ENCODE results near the gene KCNJ6. TPM values are rescaled to one million over a fixed set of nuclear protein-coding genes. Genes with fewer than 3 reads are reported as not detected.
"Not testable (repeated sequence)": the region's sequence is repeated elsewhere in the genome, so short reads cannot be mapped to it uniquely, and the experiment has no call there.

Gene KCNJ6
- total and polyA plus RNA-seq, 2 donors = 0.03 to 0.26 TPM

GRCh38 chr21:37646761-37647160, 269.5 kb downstream of the KCNJ6 start:
- H3K36me3 ChIP-seq (ENCODE audit: insufficient read depth); H3K4me3 ChIP-seq (ENCODE audit: low read depth, low read length); DNase-seq (ENCODE audit: extremely low spot score); H3K4me1 ChIP-seq (ENCODE audit: insufficient read depth); H3K27ac ChIP-seq (ENCODE audit: low read depth): not testable (repeated sequence)
- whole genome bisulfite sequencing = 83% methylated on average over 12 of the region's 12 CpGs

GRCh38 chr21:37645848-37646247, 270.4 kb downstream of the KCNJ6 start:
- Histone ChIP-seq H3K4me1 (ENCODE audit: insufficient read depth) (no peaks in the 10 kb centered on the region), H3K27ac (ENCODE audit: low read depth) (no peak overlapping the region), H3K36me3 (ENCODE audit: insufficient read depth) (no peaks in the 10 kb centered on the region), H3K4me3 (ENCODE audit: low read depth, low read length) (no peak overlapping the region)
- no peak for DNase-seq (ENCODE audit: extremely low spot score)
- WGBS = 35% methylated on average over 6 of the region's 6 CpGs

- H3K27ac ChIP-seq (ENCODE audit: low read depth) = no peak overlapping the region
- no peak overlapping the region for H3K4me3 ChIP-seq (ENCODE audit: low read depth, low read length)
- no peaks in the 10 kb centered on the region for H3K36me3 ChIP-seq (ENCODE audit: insufficient read depth)
- no peak for DNase-seq (ENCODE audit: extremely low spot score)
- 67% methylated on average over 8 of the region's 8 CpGs for WGBS
- no peaks in the 10 kb centered on the region for H3K4me1 ChIP-seq (ENCODE audit: insufficient read depth)
These were observed 271.6 kb downstream of the KCNJ6 start for GRCh38 chr21:37644636-37645035.

- not testable (repeated sequence) for H3K27ac ChIP-seq (ENCODE audit: low read depth); H3K36me3 ChIP-seq (ENCODE audit: insufficient read depth); DNase-seq (ENCODE audit: extremely low spot score); H3K4me1 ChIP-seq (ENCODE audit: insufficient read depth); H3K4me3 ChIP-seq (ENCODE audit: low read depth, low read length)
These were observed 272.4 kb downstream of the KCNJ6 start for GRCh38 chr21:37643862-37644261.

- H3K4me3 ChIP-seq (ENCODE audit: low read depth, low read length) = no peak overlapping the region
- H3K36me3 ChIP-seq (ENCODE audit: insufficient read depth) = no peaks in the 10 kb centered on the region
- no peak overlapping the region for H3K27ac ChIP-seq (ENCODE audit: low read depth)
- WGBS = 59% methylated on average over 3 of the region's 3 CpGs
- no peak for DNase-seq (ENCODE audit: extremely low spot score)
- H3K4me1 ChIP-seq (ENCODE audit: insufficient read depth) = no peaks in the 10 kb centered on the region
These were observed 273.8 kb downstream of the KCNJ6 start for GRCh38 chr21:37642493-37642892.

GRCh38 chr21:37639756-37640155, 276.5 kb downstream of the KCNJ6 start:
- DNase-seq (ENCODE audit: extremely low spot score) = no peak
- WGBS = 68% methylated on average over 2 of the region's 2 CpGs
- H3K4me3 ChIP-seq (ENCODE audit: low read depth, low read length) = no peak overlapping the region

GRCh38 chr21:37636152-37636860, 280.0 kb downstream of the KCNJ6 start:
- Histone ChIP-seq H3K27ac (ENCODE audit: low read depth) (no peak overlapping the region), H3K4me1 (ENCODE audit: insufficient read depth) (no peaks in the 10 kb centered on the region), H3K4me3 (ENCODE audit: low read depth, low read length) (no peak overlapping the region), H3K36me3 (ENCODE audit: insufficient read depth) (no peaks in the 10 kb centered on the region)
- WGBS = 68% methylated on average over 8 of the region's 8 CpGs
- no peak for DNase-seq (ENCODE audit: extremely low spot score)

More at GRCh38 chr21:37639756-37640155, 276.5 kb downstream of the KCNJ6 start:
- Histone ChIP-seq H3K4me1 (ENCODE audit: insufficient read depth) (no peaks in the 10 kb centered on the region), H3K27ac (ENCODE audit: low read depth) (no peak overlapping the region), H3K36me3 (ENCODE audit: insufficient read depth) (no peaks in the 10 kb centered on the region)

- no peak overlapping the region for H3K27ac ChIP-seq (ENCODE audit: low read depth)
- no peaks in the 10 kb centered on the region for H3K4me1 ChIP-seq (ENCODE audit: insufficient read depth)
- no peak overlapping the region for H3K4me3 ChIP-seq (ENCODE audit: low read depth, low read length)
- H3K36me3 ChIP-seq (ENCODE audit: insufficient read depth) = no peaks in the 10 kb centered on the region
- 39% methylated on average over 12 of the region's 12 CpGs for WGBS
- DNase-seq (ENCODE audit: extremely low spot score) = no peak
These were observed 284.7 kb downstream of the KCNJ6 start for GRCh38 chr21:37631319-37632117.

GRCh38 chr21:37630872-37631271, 285.4 kb downstream of the KCNJ6 start:
- H3K36me3 ChIP-seq (ENCODE audit: insufficient read depth) = no peaks in the 10 kb centered on the region
- DNase-seq (ENCODE audit: extremely low spot score) = no peak
- WGBS = 75% methylated on average over 2 of the region's 2 CpGs
- H3K4me3 ChIP-seq (ENCODE audit: low read depth, low read length) = no peak overlapping the region
- H3K4me1 ChIP-seq (ENCODE audit: insufficient read depth) = no peaks in the 10 kb centered on the region
- no peak overlapping the region for H3K27ac ChIP-seq (ENCODE audit: low read depth)

- no peaks in the 10 kb centered on the region for H3K36me3 ChIP-seq (ENCODE audit: insufficient read depth)
- 95% methylated on average over 3 of the region's 3 CpGs for WGBS
- no peak for DNase-seq (ENCODE audit: extremely low spot score)
- no peak overlapping the region for H3K4me3 ChIP-seq (ENCODE audit: low read depth, low read length)
- H3K4me1 ChIP-seq (ENCODE audit: insufficient read depth) = no peaks in the 10 kb centered on the region
- no peak overlapping the region for H3K27ac ChIP-seq (ENCODE audit: low read depth)
These were observed 287.9 kb downstream of the KCNJ6 start for GRCh38 chr21:37628362-37628761.

GRCh38 chr21:37627561-37627960, 288.7 kb downstream of the KCNJ6 start:
- no peaks in the 10 kb centered on the region for H3K4me1 ChIP-seq (ENCODE audit: insufficient read depth)
- H3K27ac ChIP-seq (ENCODE audit: low read depth) = no peak overlapping the region
- DNase-seq (ENCODE audit: extremely low spot score) = no peak
- no peaks in the 10 kb centered on the region for H3K36me3 ChIP-seq (ENCODE audit: insufficient read depth)
- H3K4me3 ChIP-seq (ENCODE audit: low read depth, low read length) = no peak overlapping the region
- 88% methylated on average over 2 of the region's 2 CpGs for WGBS

- H3K27ac ChIP-seq (ENCODE audit: low read depth) = no peak overlapping the region
- H3K36me3 ChIP-seq (ENCODE audit: insufficient read depth) = no peaks in the 10 kb centered on the region
- 50% methylated on average over 4 of the region's 4 CpGs for WGBS
- DNase-seq (ENCODE audit: extremely low spot score) = no peak
- H3K4me3 ChIP-seq (ENCODE audit: low read depth, low read length) = no peak overlapping the region
- no peaks in the 10 kb centered on the region for H3K4me1 ChIP-seq (ENCODE audit: insufficient read depth)
These were observed 289.2 kb downstream of the KCNJ6 start for GRCh38 chr21:37627074-37627473.

GRCh38 chr21:37626320-37626719, 289.9 kb downstream of the KCNJ6 start:
- DNase-seq (ENCODE audit: extremely low spot score) = no peak
- H3K27ac ChIP-seq (ENCODE audit: low read depth) = no peak overlapping the region
- WGBS = 69% methylated on average over 6 of the region's 6 CpGs
- H3K4me3 ChIP-seq (ENCODE audit: low read depth, low read length) = no peak overlapping the region
- H3K36me3 ChIP-seq (ENCODE audit: insufficient read depth) = no peaks in the 10 kb centered on the region
- no peaks in the 10 kb centered on the region for H3K4me1 ChIP-seq (ENCODE audit: insufficient read depth)

- 73% methylated on average over 3 of the region's 3 CpGs for WGBS
- H3K4me1 ChIP-seq (ENCODE audit: insufficient read depth) = no peaks in the 10 kb centered on the region
- no peak overlapping the region for H3K4me3 ChIP-seq (ENCODE audit: low read depth, low read length)
- H3K36me3 ChIP-seq (ENCODE audit: insufficient read depth) = no peaks in the 10 kb centered on the region
- H3K27ac ChIP-seq (ENCODE audit: low read depth) = no peak overlapping the region
- no peak for DNase-seq (ENCODE audit: extremely low spot score)
These were observed 292.6 kb downstream of the KCNJ6 start for GRCh38 chr21:37623689-37624088.
